Left lung (tissue), 10 donors: ENCODE measurements around the gene KCNV2. TPM values are rescaled to one million over a fixed set of nuclear protein-coding genes. Genes with fewer than 3 reads are reported as not detected.

Source experiments
- ATAC-seq: fragments of 200-7000 bp; cut with Tn5 transposase; one replicate; pipeline ENCODE4 v1.9.1; 2020; ENCODE audit warnings: moderate library complexity
- DNase-seq, 4 donors: peaks; one replicate each; pipeline ENCODE4 v3.0.0-alpha.2; 2013 to 2020
- H3K27ac ChIP-seq, 2 donors: fragments of 200-600 bp; sonication (generic) in 1 of 2; one replicate each; pipeline versions ENCODE4 v1.5.0 to v1.8.0; 2020 to 2021
- H3K27me3 ChIP-seq, 2 donors: fragments of 200-600 bp; sonication (generic) in 1 of 2; one replicate each; pipeline versions ENCODE4 v1.5.0 to v1.8.0; 2020 to 2021
- H3K36me3 ChIP-seq, 2 donors: fragments of 200-600 bp; sonication (generic) in 1 of 2; one replicate each; pipeline versions ENCODE4 v1.5.0 to v1.8.0; 2020 to 2021
- H3K4me1 ChIP-seq, 2 donors: fragments of 200-600 bp; one replicate each; pipeline ENCODE4 v1.8.0; 2021
- H3K4me3 ChIP-seq, 2 donors: fragments of 200-600 bp; sonication (generic) in 1 of 2; one replicate each; pipeline versions ENCODE4 v1.5.0 to v1.8.0; 2020 to 2021; ENCODE audit warnings: mild to moderate bottlenecking in 1 of 2
- H3K9me3 ChIP-seq, 2 donors: fragments of 200-600 bp; sonication (generic) in 1 of 2; one replicate each; pipeline versions ENCODE4 v1.5.0 to v1.8.0; 2020 to 2021
- CTCF ChIP-seq, 2 donors: fragments of 200-600 bp; sonication (generic) in 1 of 2; IDR thresholded peaks; one replicate each; pipeline versions ENCODE4 v1.5.0 to v1.8.0; 2021; ENCODE audit warnings: antibody characterized with exemption in 2 of 2
- intact Hi-C, 2 donors: fragments of 100-400 bp; cut with DNase I; formaldehyde crosslinking; loops; one replicate each; pipeline versions ENCODE4 v1.11.2 to v1.14.2; 2022
- polyA plus RNA-seq, 6 donors: library from polyadenylated mRNA; unstranded; fragments of 120-200 nt; gene quantifications; one replicate each; pipeline ENCODE4 v1.2.1, GENCODE V29; 2013; ENCODE audit not compliant: insufficient read length in 6 of 6
- total RNA-seq, 2 donors: library from RNA; stranded (reverse); fragmentation: NEBNext Ultra II Directional; extraction: Animal tissue kit (Norgen Biotek cat#: 25700); gene quantifications; one replicate each; pipeline ENCODE4 v1.2.1, GENCODE V29; 2021
- donor health status: DM: no; HTN: yes; CAD: no.
- donor health status: DM: no; HTN: no; CAD: no.

The KCNV2 gene
- total and polyA plus RNA-seq, 8 donors: 0.17 to 0.31 (median 0.25) TPM; not detected in 2

DNA sequence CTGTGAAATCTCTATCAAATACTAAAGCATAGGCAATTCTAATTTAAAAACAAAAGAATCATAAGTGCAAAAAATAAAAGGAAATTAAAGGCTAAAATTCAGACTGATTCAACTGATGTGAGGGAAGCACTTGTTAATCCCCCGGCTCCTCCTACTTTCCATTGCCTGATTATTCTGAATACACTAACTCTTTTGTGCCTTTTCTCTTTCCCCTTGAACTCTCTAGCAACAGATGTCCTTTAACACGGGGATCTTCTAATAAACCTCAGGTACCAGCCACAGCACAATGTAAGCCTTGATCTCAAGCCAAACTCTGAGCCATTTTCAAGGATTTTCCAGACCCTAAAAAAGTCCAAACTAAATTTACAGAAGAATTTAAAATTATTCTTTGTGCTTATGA lies 61.5 kb downstream of the KCNV2 start:
- no peak overlapping the region for H3K4me3 ChIP-seq
- H3K27ac ChIP-seq: no peak overlapping the region
- no peaks in the 10 kb centered on the region for H3K27me3 ChIP-seq
- DNase-seq (no peak), ATAC-seq (no peak)
- H3K9me3 ChIP-seq: peaks cover 3 to 42% of the 10 kb centered on the region in 2 donors
- no peak for TF ChIP-seq CTCF (IDR thresholded peaks at IDR 0.05)
- H3K4me1 ChIP-seq: no peaks in the 10 kb centered on the region
- intact Hi-C loops: no loop called here
- peaks cover 0 to 76% of the 10 kb centered on the region in 2 donors for H3K36me3 ChIP-seq

Other genes starting within 250 kb of the KCNV2 start
- 10 to 100 TPM; 19.8 to 20.8 TPM for gene VLDLR, start 95.7 kb upstream of the KCNV2 start, total RNA-seq
- 10 to 100 TPM; 23.4 to 32.7 (median 27.7) TPM for gene VLDLR, start 95.7 kb upstream of the KCNV2 start, polyA plus RNA-seq
- 10 to 100 TPM; 32.7 to 44.9 TPM for gene PUM3, start 126.6 kb downstream of the KCNV2 start, total RNA-seq
- 10 to 100 TPM; 39.3 to 47.8 (median 44.8) TPM for gene PUM3, start 126.6 kb downstream of the KCNV2 start, polyA plus RNA-seq